B cell (primary cell): Measurements from ENCODE around the gene STON2. TPM values are rescaled to one million over a fixed set of nuclear protein-coding genes. Genes with fewer than 3 reads are reported as not detected.

Experiments
- ATAC-seq: fragments of 200-7000 bp; cut with Tn5 transposase; one replicate; pipeline ENCODE4 v1.10.0; 2021; ENCODE audit warnings: low read depth, mild to moderate bottlenecking, moderate number of reproducible peaks, moderate library complexity
- CTCF ChIA-PET: fragments of 350-600 bp; sonication (Branson Sonifier 250); formaldehyde crosslinking; loops from one replicate; lab custom pipeline; 2021; ENCODE audit warnings: antibody characterized with exemption, inconsistent platforms; lab: Charles Lee
- POLR2A ChIA-PET: fragments of 350-600 bp; sonication (Branson Sonifier 250); formaldehyde crosslinking; loops from one replicate; lab custom pipeline; 2021; ENCODE audit warnings: antibody characterized with exemption; lab: Charles Lee
- DNase-seq: peaks from one replicate; pipeline ENCODE4 v3.0.0; 2013
- H2AFZ ChIP-seq: 2 replicates; pipeline ENCODE4 v1.6.1; 2012; ENCODE audit warnings: mild to moderate bottlenecking, low read depth, low read length; ENCODE audit not compliant: insufficient read depth, poor library complexity, severe bottlenecking
- H3K27ac ChIP-seq, 2 donors: 1 replicate in 1 of 2; 2 replicates in 1 of 2; pipeline ENCODE4 v1.5.1; 2012 to 2013; ENCODE audit warnings: low read length in 2 of 2, mild to moderate bottlenecking in 2 of 2, moderate library complexity in 1 of 2
- H3K27me3 ChIP-seq, 4 experiments: fragments of 200-600 bp in 1 of 4; sonication (generic) in 1 of 4; replicated peaks in 1 of 4; 1 replicate in 2 of 4; 2 replicates in 2 of 4; pipeline versions ENCODE4 v1.6.1 to v1.7.0; 2013 to 2016; ENCODE audit warnings: low read length in 3 of 4, mild to moderate bottlenecking in 2 of 4, mixed read lengths in 1 of 4, moderate library complexity in 1 of 4; ENCODE audit not compliant: insufficient read depth in 4 of 4, control insufficient read depth in 3 of 4; ENCODE audit errors: control extremely low read depth in 1 of 4
- H3K36me3 ChIP-seq, 2 experiments: replicated peaks in 1 of 2; 1 replicate in 1 of 2; 2 replicates in 1 of 2; pipeline versions ENCODE4 v1.6.1 to v1.7.1; 2013; ENCODE audit warnings: low read length in 1 of 2; ENCODE audit not compliant: insufficient read depth in 2 of 2, control insufficient read depth in 1 of 2; ENCODE audit errors: control extremely low read depth in 1 of 2, extremely low read depth in 1 of 2
- H3K4me1 ChIP-seq, 2 donors: fragments of 200-600 bp in 1 of 2; sonication (generic) in 1 of 2; 1 replicate in 1 of 2; 2 replicates in 1 of 2; pipeline versions ENCODE4 v1.5.1 to v1.6.1; 2013 to 2017; ENCODE audit warnings: low read length in 2 of 2; ENCODE audit not compliant: control insufficient read depth in 2 of 2, insufficient read depth in 2 of 2
- H3K4me2 ChIP-seq: replicated peaks from 2 replicates; pipeline ENCODE3; 2012; ENCODE audit warnings: mild to moderate bottlenecking, low read depth, low read length; ENCODE audit not compliant: poor library complexity, severe bottlenecking
- H3K4me3 ChIP-seq, 5 experiments: fragments of 200-600 bp in 1 of 5; sonication (generic) in 1 of 5; 1 replicate in 3 of 5; 2 replicates in 2 of 5; pipeline versions ENCODE4 v1.5.1 to v1.7.0; 2011 to 2016; ENCODE audit warnings: low read length in 4 of 5, mild to moderate bottlenecking in 4 of 5, low read depth in 2 of 5, control low read depth in 1 of 5, moderate library complexity in 1 of 5; ENCODE audit not compliant: insufficient read depth in 1 of 5; ENCODE audit errors: control extremely low read depth in 1 of 5, extremely low read depth in 1 of 5
- H3K79me2 ChIP-seq: fragments of 200-600 bp; sonication (generic); one replicate; pipeline ENCODE4 v1.6.0; 2016; ENCODE audit warnings: low read length; ENCODE audit not compliant: control insufficient read depth, insufficient read depth
- H3K9ac ChIP-seq: fragments of 200-600 bp; sonication (generic); 2 replicates; pipeline ENCODE4 v1.6.1; 2017; ENCODE audit warnings: mild to moderate bottlenecking, low read length, moderate library complexity
- H3K9me3 ChIP-seq, 3 donors: one replicate each; pipeline versions ENCODE4 v1.6.1 to v1.7.1; 2013; ENCODE audit warnings: low read length in 2 of 3; ENCODE audit not compliant: control insufficient read depth in 2 of 3, insufficient read depth in 1 of 3; ENCODE audit errors: control extremely low read depth in 1 of 3
- H4K20me1 ChIP-seq: 2 replicates; pipeline ENCODE4 v1.6.0; 2012; ENCODE audit warnings: mild to moderate bottlenecking, low read length; ENCODE audit not compliant: insufficient read depth, control insufficient read depth, poor library complexity, severe bottlenecking
- H3K27ac Mint-ChIP-seq: one replicate; pipeline ENCODE4 v1.8.0; 2021; ENCODE audit warnings: mixed read lengths
- H3K27me3 Mint-ChIP-seq: one replicate; pipeline ENCODE4 v1.8.0; 2021; ENCODE audit warnings: mixed read lengths
- H3K4me1 Mint-ChIP-seq: one replicate; pipeline ENCODE4 v1.8.0; 2021; ENCODE audit warnings: mixed read lengths
- H3K4me3 Mint-ChIP-seq: one replicate; pipeline ENCODE4 v1.8.0; 2021; ENCODE audit warnings: mixed read lengths
- H3K9me3 Mint-ChIP-seq: one replicate; pipeline ENCODE4 v1.8.0; 2022; ENCODE audit warnings: mixed read lengths; ENCODE audit not compliant: insufficient read depth
- CTCF ChIP-seq: fragments of 200-600 bp; IDR thresholded peaks from one replicate; pipeline ENCODE4 v1.8.0; 2022; ENCODE audit warnings: antibody characterized with exemption, mild to moderate bottlenecking
- EZH2 ChIP-seq: IDR thresholded peaks from 2 replicates; pipeline ENCODE4 v1.6.1; 2012; ENCODE audit warnings: borderline replicate concordance, low read depth, mild to moderate bottlenecking, moderate library complexity, low read length; ENCODE audit not compliant: insufficient read depth, poor library complexity, severe bottlenecking
- WGBS: methylation state at CpG from one replicate; pipeline ENCODE4 v1.1.5; 2013; ENCODE audit warnings: missing lambda C conversion rate; ENCODE audit not compliant: insufficient coverage; 5-methylcytosine and 5-hydroxymethylcytosine counted together
- intact Hi-C: fragments of 100-400 bp; cut with micrococcal nuclease; formaldehyde crosslinking; loops from one replicate; pipeline ENCODE4 v1.10.0; 2022
- polyA plus RNA-seq: library from polyadenylated mRNA; depleted of rRNA; stranded (reverse); fragments of >200 nt; gene quantifications from 2 replicates; pipeline ENCODE4 v1.2.3, GENCODE V29; 2012
- total RNA-seq, 2 donors: library from RNA; stranded (reverse); fragments of 120-200 nt in 1 of 2; gene quantifications; 1 replicate in 1 of 2; 2 replicates in 1 of 2; pipeline versions ENCODE4 v1.2.3 to v1.2.4, GENCODE V29; 2013 to 2022

The STON2 gene
- total and polyA plus RNA-seq, 2 donors (not counting 1 experiment from before 2014, with no cell fraction given) = 0.03 TPM; not detected in 1

- H3K4me3 ChIP-seq = no peak overlapping the region
- no peak overlapping the region for H3K27ac Mint-ChIP-seq
- CTCF ChIA-PET = interaction anchor here (0.8 to 1.4 kb wide), 2 partner anchors 178 to 279 kb away, joined by 3 to 5 read pairs; no protein-coding TSS in a partner anchor
- 92% methylated on average over 6 of the region's 6 CpGs for WGBS
- no peak overlapping the region for H3K4me2 ChIP-seq
- H3K9me3 ChIP-seq = no peaks in the 10 kb centered on the region
- no peaks in the 10 kb centered on the region for H3K9me3 Mint-ChIP-seq
- no peak overlapping the region for H3K4me3 Mint-ChIP-seq
- peaks cover 7% of the 10 kb centered on the region for H3K4me1 Mint-ChIP-seq
- POLR2A ChIA-PET = no interaction called here
- H4K20me1 ChIP-seq = no peaks in the 10 kb centered on the region
- H3K27ac ChIP-seq = no peak overlapping the region
- DNase-seq = no peak
- TF ChIP-seq CTCF (no peak), EZH2 (no peak)
- no peak overlapping the region for H3K9ac ChIP-seq
- H3K36me3 ChIP-seq = no peaks in the 10 kb centered on the region
- H3K27me3 Mint-ChIP-seq = peaks cover 38% of the 10 kb centered on the region
- intact Hi-C loops = no loop called here
- no peak for ATAC-seq
- H2AFZ ChIP-seq = no peak overlapping the region
- no peaks in the 10 kb centered on the region for H3K79me2 ChIP-seq
- peaks cover 0 to 11% (median 0%) of the 10 kb centered on the region in 4 experiments for H3K27me3 ChIP-seq
- peaks cover 0 to 3% of the 10 kb centered on the region in 2 donors for H3K4me1 ChIP-seq
Observed at GRCh38 chr14:81449576-81449975, 49.5 kb upstream of the STON2 start.

GRCh38 chr14:81449114-81449513, 49.0 kb upstream of the STON2 start:
- 88% methylated on average over 4 of the region's 4 CpGs for WGBS
- CTCF ChIA-PET = interaction anchor here (0.8 to 1.4 kb wide), 2 partner anchors 178 to 279 kb away, joined by 3 to 5 read pairs; no protein-coding TSS in a partner anchor
- Mint-ChIP-seq H3K4me3 (no peak overlapping the region), H3K27ac (no peak overlapping the region), H3K4me1 (peaks cover 7% of the 10 kb centered on the region), H3K27me3 (peaks cover 43% of the 10 kb centered on the region), H3K9me3 (no peaks in the 10 kb centered on the region)
- Histone ChIP-seq H3K9me3 (no peaks in the 10 kb centered on the region), H3K4me3 (no peak overlapping the region), H4K20me1 (no peaks in the 10 kb centered on the region), H3K4me2 (no peak overlapping the region), H3K9ac (no peak overlapping the region), H3K4me1 (peaks cover 0 to 3% of the 10 kb centered on the region in 2 donors), H3K79me2 (no peaks in the 10 kb centered on the region), H3K27me3 (peaks cover 0 to 11% (median 0%) of the 10 kb centered on the region in 4 experiments), H2AFZ (no peak overlapping the region), H3K27ac (no peak overlapping the region), H3K36me3 (no peaks in the 10 kb centered on the region)
- intact Hi-C loops = no loop called here
- no peak for DNase-seq
- POLR2A ChIA-PET = no interaction called here
- no peak for ATAC-seq
- TF ChIP-seq EZH2 (no peak), CTCF (no peak)
